SK-N-SH (cell line): ENCODE results near the gene PTGFRN. TPM values are rescaled to one million over a fixed set of nuclear protein-coding genes. Genes with fewer than 3 reads are reported as not detected.

Experiments used
- CTCF ChIA-PET: fragments of 300-600, 350-600 bp; formaldehyde crosslinking; extraction: SDS; loops from one replicate; lab custom pipeline; 2021; lab: Yijun Ruan, JAX
- POLR2A ChIA-PET: fragments of 350-600 bp; sonication (Branson Sonifier 250); formaldehyde crosslinking; extraction: SDS; loops from one replicate; lab custom pipeline; 2020; ENCODE audit warnings: antibody characterized with exemption, inconsistent platforms; lab: Yijun Ruan, JAX
- DNase-seq: peaks from one replicate; pipeline ENCODE4 v3.0.0; 2012
- H2AFZ ChIP-seq: fragments of 200-600 bp; sonication (generic); 2 replicates; pipeline ENCODE4 v1.8.1; 2016; ENCODE audit warnings: antibody characterized with exemption, mild to moderate bottlenecking, low read depth
- H3F3A ChIP-seq: fragments of 200-600 bp; sonication (generic); replicated peaks from 2 replicates; pipeline ENCODE3; 2016; ENCODE audit warnings: antibody characterized with exemption, mild to moderate bottlenecking; ENCODE audit not compliant: insufficient read depth
- H3K27ac ChIP-seq, 2 experiments: fragments of 200-500 bp in 1 of 2; fragments of 200-600 bp in 1 of 2; sonication (Bioruptor generic) in 1 of 2; sonication (generic), shearing (Covaris generic) in 1 of 2; 2 replicates each; pipeline versions ENCODE4 v1.5.1 to v1.6.1; 2014 to 2016; ENCODE audit warnings: low read depth in 2 of 2, inconsistent platforms in 1 of 2, low read length in 1 of 2, mild to moderate bottlenecking in 1 of 2, mixed read lengths in 1 of 2
- H3K27me3 ChIP-seq: fragments of 200-600 bp; sonication (generic), shearing (Covaris generic); 2 replicates; pipeline ENCODE4 v1.6.1; 2016; ENCODE audit warnings: mixed run types; ENCODE audit not compliant: insufficient read depth
- H3K36me3 ChIP-seq, 2 experiments: fragments of 200-500 bp in 1 of 2; fragments of 200-600 bp in 1 of 2; sonication (Bioruptor generic) in 1 of 2; sonication (generic) in 1 of 2; replicated peaks in 1 of 2; 2 replicates each; pipeline versions ENCODE3 to v1.5.1; 2014 to 2016; ENCODE audit warnings: low read length in 1 of 2, mild to moderate bottlenecking in 1 of 2; ENCODE audit not compliant: insufficient read depth in 2 of 2, control insufficient read depth in 1 of 2
- H3K4me1 ChIP-seq, 2 experiments: fragments of 200-500 bp in 1 of 2; fragments of 200-600 bp in 1 of 2; sonication (Bioruptor generic) in 1 of 2; sonication (generic), shearing (Covaris generic) in 1 of 2; 2 replicates each; pipeline versions ENCODE4 v1.5.1 to v1.6.1; 2014 to 2016; ENCODE audit warnings: low read depth in 1 of 2, low read length in 1 of 2, mixed run types in 1 of 2; ENCODE audit not compliant: insufficient read depth in 2 of 2, control insufficient read depth in 1 of 2
- H3K4me2 ChIP-seq: fragments of 200-600 bp; sonication (generic), shearing (Covaris generic); 2 replicates; pipeline ENCODE4 v1.6.1; 2017; ENCODE audit warnings: mixed run types
- H3K4me3 ChIP-seq, 2 experiments: fragments of 200-500 bp in 1 of 2; fragments of 200-600 bp in 1 of 2; sonication (Bioruptor generic) in 1 of 2; sonication (generic), shearing (Covaris generic) in 1 of 2; 2 replicates each; pipeline versions ENCODE4 v1.5.1 to v1.8.1; 2014 to 2016; ENCODE audit warnings: low read depth in 2 of 2, inconsistent platforms in 1 of 2, low read length in 1 of 2, mild to moderate bottlenecking in 1 of 2, mixed read lengths in 1 of 2, moderate library complexity in 1 of 2
- H3K79me2 ChIP-seq: fragments of 200-600 bp; sonication (generic); 2 replicates; pipeline ENCODE4 v1.8.1; 2017; ENCODE audit warnings: mild to moderate bottlenecking; ENCODE audit not compliant: insufficient read depth
- H3K9ac ChIP-seq: fragments of 200-600 bp; sonication (generic); 2 replicates; pipeline ENCODE4 v1.6.1; 2017; ENCODE audit warnings: mixed run types
- H3K9me2 ChIP-seq: fragments of 200-600 bp; sonication (generic); 2 replicates; pipeline ENCODE4 v1.6.1; 2017; ENCODE audit warnings: mixed run types
- H3K9me3 ChIP-seq: fragments of 200-600 bp; sonication (generic); 2 replicates; pipeline ENCODE4 v1.6.1; 2017; ENCODE audit warnings: mixed run types, mild to moderate bottlenecking, moderate library complexity
- H4K20me1 ChIP-seq: fragments of 200-600 bp; sonication (generic); 2 replicates; pipeline ENCODE4 v1.6.1; 2017; ENCODE audit warnings: mild to moderate bottlenecking, mixed run types; ENCODE audit not compliant: insufficient read depth
- ELF1 ChIP-seq: IDR thresholded peaks from 2 replicates; pipeline ENCODE4 v1.4.0; 2012
- EP300 ChIP-seq, 2 experiments: IDR thresholded peaks; 2 replicates each; pipeline versions ENCODE4 v1.4.0 to v1.6.1; 2012; ENCODE audit warnings: borderline replicate concordance in 1 of 2, low read depth in 1 of 2, low read length in 1 of 2
- EZH2phosphoT487 ChIP-seq: fragments of 200-600 bp; sonication (generic); IDR thresholded peaks from 2 replicates; pipeline ENCODE4 v1.6.1; 2017; ENCODE audit warnings: low read depth, mixed run types, mild to moderate bottlenecking, antibody characterized with exemption, moderate library complexity, borderline replicate concordance
- FOSL2 ChIP-seq: IDR thresholded peaks from 2 replicates; pipeline ENCODE4 v1.4.0; 2012; ENCODE audit warnings: low read depth, mild to moderate bottlenecking, moderate library complexity, borderline replicate concordance
- FOXJ3 ChIP-seq: sonication (generic); formaldehyde crosslinking; IDR thresholded peaks from 2 replicates; pipeline ENCODE4 v1.5.1; 2020; ENCODE audit warnings: mild to moderate bottlenecking, missing genetic modification reagents
- GATA2 ChIP-seq: sonication (generic); formaldehyde crosslinking; IDR thresholded peaks from 2 replicates; pipeline ENCODE4 v1.5.0; 2020; ENCODE audit warnings: mild to moderate bottlenecking, missing genetic modification reagents
- MEF2A ChIP-seq: IDR thresholded peaks from 2 replicates; pipeline ENCODE4 v1.4.0; 2012; ENCODE audit warnings: low read depth, borderline replicate concordance
- MXI1 ChIP-seq: IDR thresholded peaks from 2 replicates; pipeline ENCODE4 v1.6.1; 2012; ENCODE audit warnings: mild to moderate bottlenecking, low read depth, low read length, improper control_type of control experiment
- POLR2AphosphoS5 ChIP-seq: IDR thresholded peaks from 2 replicates; pipeline ENCODE4 v1.6.1; 2012; ENCODE audit warnings: low read depth, low read length
- RCOR1 ChIP-seq: fragments of 150-350 bp; IDR thresholded peaks from 2 replicates; pipeline ENCODE4 v1.6.1; 2017; ENCODE audit warnings: antibody characterized with exemption, low read length
- RFX5 ChIP-seq: IDR thresholded peaks from 2 replicates; pipeline ENCODE4 v1.6.1; 2012; ENCODE audit warnings: mild to moderate bottlenecking, improper control_type of control experiment, low read length
- RXRA ChIP-seq: IDR thresholded peaks from 2 replicates; pipeline ENCODE4 v1.4.0; 2012; ENCODE audit warnings: low read depth, mild to moderate bottlenecking, borderline replicate concordance
- SMC3 ChIP-seq: IDR thresholded peaks from 2 replicates; pipeline ENCODE4 v1.6.1; 2012; ENCODE audit warnings: low read depth, low read length, improper control_type of control experiment
- TAF1 ChIP-seq: IDR thresholded peaks from 2 replicates; pipeline ENCODE4 v1.6.1; 2012; ENCODE audit warnings: low read depth, mild to moderate bottlenecking, low read length, moderate library complexity, borderline replicate concordance
- TCF12 ChIP-seq: IDR thresholded peaks from 2 replicates; pipeline ENCODE4 v1.4.0; 2012
- YY1 ChIP-seq: IDR thresholded peaks from 2 replicates; pipeline ENCODE4 v1.4.0; 2012; ENCODE audit warnings: low read depth, mild to moderate bottlenecking
- WGBS: methylation state at CpG from one replicate; pipeline ENCODE4 v1.1.6; 2017; ENCODE audit warnings: low lambda C conversion rate; 5-methylcytosine and 5-hydroxymethylcytosine counted together
- polyA plus RNA-seq, 3 experiments: library from polyadenylated mRNA; depleted of rRNA; stranded (reverse); fragments of >200 nt; gene quantifications; 2 replicates each; pipeline ENCODE4 v1.2.3, GENCODE V29; 2012
- TF ChIP-seq, protein P1 (sequence below): IDR thresholded peaks from 2 replicates; pipeline ENCODE4 v1.4.0; 2012; ENCODE audit warnings: low read depth, borderline replicate concordance
- TF ChIP-seq, protein P2 (sequence below): IDR thresholded peaks from 2 replicates; pipeline ENCODE4 v1.4.0; 2012; ENCODE audit warnings: low read depth, borderline replicate concordance
- TF ChIP-seq, protein P3 (sequence below): IDR thresholded peaks from 2 replicates; pipeline ENCODE4 v1.6.1; 2012; ENCODE audit warnings: mild to moderate bottlenecking, low read depth, low read length, moderate library complexity
- TF ChIP-seq, protein P4 (sequence below): IDR thresholded peaks from 2 replicates; pipeline ENCODE4 v1.4.0; 2012; ENCODE audit warnings: low read depth

Gene PTGFRN
- polyA plus RNA-seq, 1 of the 3 experiments (the other 2 are of a cell fraction): 22.4 TPM

DNA sequence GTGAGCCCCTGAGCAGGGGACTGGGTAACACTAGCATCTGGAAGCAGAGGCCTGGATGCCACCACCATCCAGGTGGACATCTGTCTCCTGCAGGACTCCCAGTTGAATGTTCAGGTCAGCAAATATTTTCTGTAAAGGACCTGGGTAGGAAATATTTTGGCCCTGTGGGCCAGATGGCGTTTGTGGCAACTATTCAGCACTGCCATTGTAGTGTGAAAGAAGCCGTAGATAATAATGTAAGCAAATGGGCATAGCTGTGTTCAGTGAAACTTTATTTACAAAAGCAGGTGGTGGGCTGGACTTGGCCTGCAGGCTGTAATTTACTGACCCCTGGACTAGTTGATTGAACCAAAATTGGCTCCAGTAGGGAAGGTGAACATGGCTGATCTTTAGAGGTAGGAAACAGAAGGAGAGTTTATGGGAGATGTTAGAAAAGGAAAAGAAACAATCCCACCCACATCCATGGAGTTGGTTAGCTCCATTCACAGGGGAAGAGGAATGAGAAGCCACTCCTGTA lies 71.9 kb downstream of the PTGFRN start:
- CTCF ChIA-PET: interaction anchor here (1.3 kb wide), 1 partner anchor 32 kb away, joined by 4 read pairs; no protein-coding TSS in a partner anchor
- Histone ChIP-seq H3K4me3 (no peak overlapping the region), H3K9ac (no peak overlapping the region), H3F3A (no peaks in the 10 kb centered on the region), H3K4me2 (no peak overlapping the region), H3K36me3 (no peaks in the 10 kb centered on the region)
- POLR2A ChIA-PET: no interaction called here
- TF ChIP-seq YY1: no peak
- TF ChIP-seq, all 33 proteins: peak for 0
- Histone ChIP-seq H2AFZ (no peak overlapping the region), H3K27ac (no peak overlapping the region), H3K79me2 (no peaks in the 10 kb centered on the region), H3K9me2 (no peaks in the 10 kb centered on the region), H4K20me1 (no peaks in the 10 kb centered on the region), H3K27me3 (no peaks in the 10 kb centered on the region), H3K9me3 (no peaks in the 10 kb centered on the region), H3K4me1 (no peaks in the 10 kb centered on the region; a peak in 1 of 4 replicates)
- 82% methylated on average over 2 of the region's 2 CpGs for WGBS
- no peak for DNase-seq

DNA sequence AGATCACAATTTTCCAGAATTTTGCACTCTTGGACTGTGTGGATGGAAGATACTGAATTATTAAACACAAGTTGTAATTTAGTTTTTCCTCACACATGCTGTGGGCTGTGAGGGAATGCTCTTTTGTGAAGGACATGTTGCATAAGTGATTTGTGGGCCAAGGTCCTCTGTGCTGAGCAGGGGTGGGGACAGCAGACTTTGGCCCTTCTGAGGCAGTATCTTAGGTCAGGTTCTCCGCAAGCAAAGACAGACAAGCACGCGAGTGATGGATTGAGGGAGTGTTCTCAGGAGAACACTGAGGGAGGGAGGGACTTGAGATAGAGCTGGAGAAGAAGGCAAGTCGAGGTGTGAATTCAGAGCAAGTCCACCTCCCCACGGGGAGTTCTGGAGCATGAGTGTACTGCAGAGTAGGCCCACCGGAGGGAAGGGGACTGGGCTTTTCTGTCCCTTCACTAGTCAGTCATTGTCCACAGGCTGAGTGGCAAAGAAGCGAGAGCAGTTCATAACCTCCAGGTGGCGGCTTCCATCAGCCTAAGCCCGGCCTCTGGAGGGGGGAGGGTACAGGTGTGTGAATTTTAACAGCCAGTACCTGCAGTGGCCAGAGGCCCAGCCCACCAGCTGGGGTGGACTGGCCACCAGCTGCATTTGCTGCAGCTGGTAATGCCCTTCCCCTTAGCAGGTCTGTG lies 72.7 kb downstream of the PTGFRN start:
- no peak for DNase-seq
- Histone ChIP-seq H3K4me2 (no peak overlapping the region), H3K9ac (no peak overlapping the region), H3K27me3 (no peaks in the 10 kb centered on the region), H2AFZ (no peak overlapping the region), H4K20me1 (no peaks in the 10 kb centered on the region), H3K9me3 (no peaks in the 10 kb centered on the region), H3K27ac (no peak overlapping the region; a peak in 1 of 4 replicates), H3F3A (no peaks in the 10 kb centered on the region), H3K4me3 (no peak overlapping the region), H3K4me1 (no peaks in the 10 kb centered on the region; a peak in 1 of 4 replicates), H3K79me2 (no peaks in the 10 kb centered on the region), H3K9me2 (no peaks in the 10 kb centered on the region), H3K36me3 (no peaks in the 10 kb centered on the region)
- ChIA-PET CTCF (interaction anchor here (1.2 kb wide), 1 partner anchor 18 kb away, joined by 3 read pairs; no protein-coding TSS in a partner anchor), POLR2A (no interaction called here)
- no peak for TF ChIP-seq MEF2A
- no peak for TF ChIP-seq TCF12
- TF ChIP-seq, protein P1, sequence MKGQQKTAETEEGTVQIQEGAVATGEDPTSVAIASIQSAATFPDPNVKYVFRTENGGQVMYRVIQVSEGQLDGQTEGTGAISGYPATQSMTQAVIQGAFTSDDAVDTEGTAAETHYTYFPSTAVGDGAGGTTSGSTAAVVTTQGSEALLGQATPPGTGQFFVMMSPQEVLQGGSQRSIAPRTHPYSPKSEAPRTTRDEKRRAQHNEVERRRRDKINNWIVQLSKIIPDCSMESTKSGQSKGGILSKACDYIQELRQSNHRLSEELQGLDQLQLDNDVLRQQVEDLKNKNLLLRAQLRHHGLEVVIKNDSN: no peak
- TF ChIP-seq FOSL2: no peak
- TF ChIP-seq GATA2 (CRISPR knock-in tag): no peak
- no peak for TF ChIP-seq FOXJ3
- no peak for TF ChIP-seq EP300 (IDR thresholded peaks at IDR 0.05; ENCODE audit: borderline replicate concordance in 1 of 2, low read depth in 1 of 2, low read length in 1 of 2)
- no peak for TF ChIP-seq RFX5
- TF ChIP-seq TAF1: no peak
- no peak for TF ChIP-seq POLR2AphosphoS5
- TF ChIP-seq RCOR1: no peak
- TF ChIP-seq MXI1: no peak
- TF ChIP-seq, protein P2, sequence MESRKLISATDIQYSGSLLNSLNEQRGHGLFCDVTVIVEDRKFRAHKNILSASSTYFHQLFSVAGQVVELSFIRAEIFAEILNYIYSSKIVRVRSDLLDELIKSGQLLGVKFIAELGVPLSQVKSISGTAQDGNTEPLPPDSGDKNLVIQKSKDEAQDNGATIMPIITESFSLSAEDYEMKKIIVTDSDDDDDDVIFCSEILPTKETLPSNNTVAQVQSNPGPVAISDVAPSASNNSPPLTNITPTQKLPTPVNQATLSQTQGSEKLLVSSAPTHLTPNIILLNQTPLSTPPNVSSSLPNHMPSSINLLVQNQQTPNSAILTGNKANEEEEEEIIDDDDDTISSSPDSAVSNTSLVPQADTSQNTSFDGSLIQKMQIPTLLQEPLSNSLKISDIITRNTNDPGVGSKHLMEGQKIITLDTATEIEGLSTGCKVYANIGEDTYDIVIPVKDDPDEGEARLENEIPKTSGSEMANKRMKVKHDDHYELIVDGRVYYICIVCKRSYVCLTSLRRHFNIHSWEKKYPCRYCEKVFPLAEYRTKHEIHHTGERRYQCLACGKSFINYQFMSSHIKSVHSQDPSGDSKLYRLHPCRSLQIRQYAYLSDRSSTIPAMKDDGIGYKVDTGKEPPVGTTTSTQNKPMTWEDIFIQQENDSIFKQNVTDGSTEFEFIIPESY: no peak
- no peak for TF ChIP-seq EZH2phosphoT487
- no peak for TF ChIP-seq RXRA
- TF ChIP-seq, protein P3, sequence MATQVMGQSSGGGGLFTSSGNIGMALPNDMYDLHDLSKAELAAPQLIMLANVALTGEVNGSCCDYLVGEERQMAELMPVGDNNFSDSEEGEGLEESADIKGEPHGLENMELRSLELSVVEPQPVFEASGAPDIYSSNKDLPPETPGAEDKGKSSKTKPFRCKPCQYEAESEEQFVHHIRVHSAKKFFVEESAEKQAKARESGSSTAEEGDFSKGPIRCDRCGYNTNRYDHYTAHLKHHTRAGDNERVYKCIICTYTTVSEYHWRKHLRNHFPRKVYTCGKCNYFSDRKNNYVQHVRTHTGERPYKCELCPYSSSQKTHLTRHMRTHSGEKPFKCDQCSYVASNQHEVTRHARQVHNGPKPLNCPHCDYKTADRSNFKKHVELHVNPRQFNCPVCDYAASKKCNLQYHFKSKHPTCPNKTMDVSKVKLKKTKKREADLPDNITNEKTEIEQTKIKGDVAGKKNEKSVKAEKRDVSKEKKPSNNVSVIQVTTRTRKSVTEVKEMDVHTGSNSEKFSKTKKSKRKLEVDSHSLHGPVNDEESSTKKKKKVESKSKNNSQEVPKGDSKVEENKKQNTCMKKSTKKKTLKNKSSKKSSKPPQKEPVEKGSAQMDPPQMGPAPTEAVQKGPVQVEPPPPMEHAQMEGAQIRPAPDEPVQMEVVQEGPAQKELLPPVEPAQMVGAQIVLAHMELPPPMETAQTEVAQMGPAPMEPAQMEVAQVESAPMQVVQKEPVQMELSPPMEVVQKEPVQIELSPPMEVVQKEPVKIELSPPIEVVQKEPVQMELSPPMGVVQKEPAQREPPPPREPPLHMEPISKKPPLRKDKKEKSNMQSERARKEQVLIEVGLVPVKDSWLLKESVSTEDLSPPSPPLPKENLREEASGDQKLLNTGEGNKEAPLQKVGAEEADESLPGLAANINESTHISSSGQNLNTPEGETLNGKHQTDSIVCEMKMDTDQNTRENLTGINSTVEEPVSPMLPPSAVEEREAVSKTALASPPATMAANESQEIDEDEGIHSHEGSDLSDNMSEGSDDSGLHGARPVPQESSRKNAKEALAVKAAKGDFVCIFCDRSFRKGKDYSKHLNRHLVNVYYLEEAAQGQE: no peak
- no peak for TF ChIP-seq SMC3
- no peak for TF ChIP-seq ELF1
- TF ChIP-seq, protein P4, sequence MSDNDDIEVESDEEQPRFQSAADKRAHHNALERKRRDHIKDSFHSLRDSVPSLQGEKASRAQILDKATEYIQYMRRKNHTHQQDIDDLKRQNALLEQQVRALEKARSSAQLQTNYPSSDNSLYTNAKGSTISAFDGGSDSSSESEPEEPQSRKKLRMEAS: no peak
- 84% methylated on average over 6 of the region's 9 CpGs for WGBS
